Ectodermal cell (in vitro differentiated cells): ENCODE data around the gene C19orf81.

Experiments
- H3K27ac ChIP-seq: 2 replicates; pipeline ENCODE4 v1.7.0; 2013; ENCODE audit warnings: mild to moderate bottlenecking, low read depth, low read length; ENCODE audit not compliant: insufficient read depth, poor library complexity, severe bottlenecking
- H3K27me3 ChIP-seq: 2 replicates; pipeline ENCODE4 v1.7.0; 2013; ENCODE audit warnings: mild to moderate bottlenecking, low read length; ENCODE audit not compliant: insufficient read depth, control insufficient read depth, poor library complexity, severe bottlenecking
- H3K36me3 ChIP-seq: one replicate; pipeline ENCODE4 v1.7.0; 2013; ENCODE audit warnings: low read length; ENCODE audit not compliant: control insufficient read depth, insufficient read depth
- H3K4me1 ChIP-seq: one replicate; pipeline ENCODE4 v1.7.0; 2013; ENCODE audit warnings: low read length; ENCODE audit not compliant: control insufficient read depth, insufficient read depth
- H3K4me3 ChIP-seq: 2 replicates; pipeline ENCODE4 v1.7.0; 2013; ENCODE audit warnings: low read depth, low read length, control low read depth; ENCODE audit not compliant: insufficient read depth
- H3K9me3 ChIP-seq: 2 replicates; pipeline ENCODE4 v1.7.0; 2013; ENCODE audit warnings: mild to moderate bottlenecking, low read length, moderate library complexity; ENCODE audit not compliant: control insufficient read depth
- WGBS, 2 experiments: methylation state at CpG; one replicate each; pipeline ENCODE4 v1.1.7; 2013; ENCODE audit warnings: missing lambda C conversion rate in 2 of 2; 5-methylcytosine and 5-hydroxymethylcytosine counted together

C19orf81 gene

GRCh38 chr19:50645107-50645506 is 4.1 kb upstream of the C19orf81 start:
- peaks cover 14% of the 10 kb centered on the region for H3K27me3 ChIP-seq
- H3K27ac ChIP-seq = no peak overlapping the region
- no peak overlapping the region for H3K4me3 ChIP-seq
- no peaks in the 10 kb centered on the region for H3K4me1 ChIP-seq
- no peaks in the 10 kb centered on the region for H3K9me3 ChIP-seq
- no peaks in the 10 kb centered on the region for H3K36me3 ChIP-seq
- 82 to 84% methylated on average over 6 of the region's 6 CpGs for WGBS, 2 experiments

- Histone ChIP-seq H3K4me1 (no peaks in the 10 kb centered on the region), H3K27ac (no peak overlapping the region), H3K36me3 (no peaks in the 10 kb centered on the region), H3K9me3 (peaks cover under 1% of the 10 kb centered on the region), H3K27me3 (peaks cover 14% of the 10 kb centered on the region), H3K4me3 (no peak overlapping the region)
- 55 to 57% methylated on average over 6 of the region's 6 CpGs for WGBS, 2 experiments
Observed at GRCh38 chr19:50646074-50646807, 3.0 kb upstream of the C19orf81 start.

- Histone ChIP-seq H3K9me3 (peaks cover 2% of the 10 kb centered on the region), H3K27me3 (peaks cover 14% of the 10 kb centered on the region), H3K4me1 (no peaks in the 10 kb centered on the region), H3K4me3 (no peak overlapping the region), H3K27ac (no peak overlapping the region), H3K36me3 (no peaks in the 10 kb centered on the region)
- 73 to 74% methylated on average over 10 of the region's 10 CpGs for WGBS, 2 experiments
Observed at GRCh38 chr19:50647879-50648615, 1.2 kb upstream of the C19orf81 start.

GRCh38 chr19:50648659-50649058 is 586 bp upstream of the C19orf81 start:
- Histone ChIP-seq H3K4me3 (no peak overlapping the region), H3K27ac (no peak overlapping the region), H3K9me3 (peaks cover 2% of the 10 kb centered on the region), H3K27me3 (peaks cover 14% of the 10 kb centered on the region), H3K36me3 (no peaks in the 10 kb centered on the region), H3K4me1 (no peaks in the 10 kb centered on the region)
- WGBS, 2 experiments = 80 to 81% methylated on average over 5 of the region's 5 CpGs

- H3K4me1 ChIP-seq = no peaks in the 10 kb centered on the region
- peaks cover 2% of the 10 kb centered on the region for H3K9me3 ChIP-seq
- 80 to 85% methylated on average over 2 of the region's 2 CpGs for WGBS, 2 experiments
- H3K36me3 ChIP-seq = no peaks in the 10 kb centered on the region
- no peak overlapping the region for H3K27ac ChIP-seq
- H3K27me3 ChIP-seq = no peaks in the 10 kb centered on the region
- no peak overlapping the region for H3K4me3 ChIP-seq
Observed at GRCh38 chr19:50651174-50651573, 1.9 kb downstream of the C19orf81 start.

- Histone ChIP-seq H3K27ac (no peak overlapping the region), H3K4me3 (no peak overlapping the region), H3K4me1 (no peaks in the 10 kb centered on the region), H3K27me3 (no peaks in the 10 kb centered on the region), H3K36me3 (no peaks in the 10 kb centered on the region), H3K9me3 (peaks cover 2% of the 10 kb centered on the region)
- 89 to 95% methylated on average over 5 of the region's 6 CpGs for WGBS, 2 experiments
Observed at GRCh38 chr19:50652722-50653121, 3.5 kb downstream of the C19orf81 start.

GRCh38 chr19:50654882-50655281 is 5.6 kb downstream of the C19orf81 start:
- Histone ChIP-seq H3K9me3 (peaks cover 2% of the 10 kb centered on the region), H3K36me3 (no peaks in the 10 kb centered on the region), H3K27ac (no peak overlapping the region), H3K4me1 (no peaks in the 10 kb centered on the region), H3K27me3 (no peaks in the 10 kb centered on the region), H3K4me3 (no peak overlapping the region)

GRCh38 chr19:50657222-50657669 is 8.0 kb downstream of the C19orf81 start:
- Histone ChIP-seq H3K9me3 (no peaks in the 10 kb centered on the region), H3K36me3 (no peaks in the 10 kb centered on the region), H3K27me3 (no peaks in the 10 kb centered on the region), H3K4me1 (peaks cover 4% of the 10 kb centered on the region), H3K4me3 (peak overlapping the region; percentile 53), H3K27ac (no peak overlapping the region)
- WGBS, 2 experiments = 73 to 76% methylated on average over 6 of the region's 6 CpGs

- 46% methylated on average over 38 of the region's 38 CpGs for WGBS, 2 experiments
- Histone ChIP-seq H3K27me3 (no peaks in the 10 kb centered on the region), H3K9me3 (no peaks in the 10 kb centered on the region), H3K36me3 (no peaks in the 10 kb centered on the region), H3K4me3 (peak overlapping the region; percentile 60), H3K4me1 (peaks cover 4% of the 10 kb centered on the region), H3K27ac (no peak overlapping the region)
Observed at GRCh38 chr19:50657712-50658440, 8.6 kb downstream of the C19orf81 start.
